ENCODE results near the gene YAE1. TPM values are rescaled to one million over a fixed set of nuclear protein-coding genes. Genes with fewer than 3 reads are reported as not detected.

The YAE1 gene
- polyA plus RNA-seq, 1 donor: 50.2 TPM

DNA sequence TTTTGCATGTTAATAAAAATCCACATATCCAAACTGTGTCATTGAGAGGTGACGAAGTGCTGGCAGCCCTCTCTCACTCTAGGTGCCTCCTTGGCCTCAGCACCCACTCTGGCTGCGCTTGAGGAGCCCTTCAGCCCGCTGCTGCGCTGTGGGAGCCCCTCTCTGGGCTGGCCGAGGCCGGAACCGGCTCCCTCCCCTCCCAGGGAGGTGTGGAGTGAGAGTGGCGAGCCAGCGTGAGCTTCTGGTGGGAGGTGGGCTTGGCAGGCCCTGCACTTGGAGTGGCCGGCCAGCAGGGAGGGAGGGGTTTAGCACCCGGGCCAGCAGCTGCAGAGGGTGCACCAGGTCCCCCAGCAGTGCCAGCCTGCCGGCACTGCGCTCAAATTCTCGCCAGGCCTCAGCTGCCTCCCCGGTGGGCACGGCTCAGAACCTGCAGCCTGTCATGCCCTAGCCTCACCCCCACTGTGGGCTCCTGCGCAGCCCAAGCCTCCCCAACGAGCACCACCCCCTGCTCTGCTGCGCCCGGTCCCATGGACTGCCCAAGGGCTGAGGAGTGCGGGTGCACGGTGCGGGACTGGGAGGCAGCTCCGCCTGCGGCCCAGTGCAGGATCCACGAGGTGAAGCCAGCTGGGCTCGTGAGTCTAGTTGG lies 11.1 kb downstream of the YAE1 start:
- Histone ChIP-seq H3K27ac (ENCODE audit: low read length) (no peak overlapping the region), H3K4me3 (ENCODE audit: low read length) (no peak overlapping the region), H3K27me3 (ENCODE audit: control insufficient read depth, insufficient read depth, low read length) (no peaks in the 10 kb centered on the region), H3K36me3 (ENCODE audit: control insufficient read depth, insufficient read depth, low read length) (peaks cover 14% of the 10 kb centered on the region), H3K4me1 (ENCODE audit: control insufficient read depth, insufficient read depth, low read length) (no peaks in the 10 kb centered on the region), H3K9me3 (ENCODE audit: control insufficient read depth, low read depth, low read length) (peaks cover 6% of the 10 kb centered on the region)
- no CpG with 5 or more reads among the region's 27 CpGs for WGBS (ENCODE audit: insufficient coverage, low lambda C conversion rate)
- DNase-seq: no peak

DNA sequence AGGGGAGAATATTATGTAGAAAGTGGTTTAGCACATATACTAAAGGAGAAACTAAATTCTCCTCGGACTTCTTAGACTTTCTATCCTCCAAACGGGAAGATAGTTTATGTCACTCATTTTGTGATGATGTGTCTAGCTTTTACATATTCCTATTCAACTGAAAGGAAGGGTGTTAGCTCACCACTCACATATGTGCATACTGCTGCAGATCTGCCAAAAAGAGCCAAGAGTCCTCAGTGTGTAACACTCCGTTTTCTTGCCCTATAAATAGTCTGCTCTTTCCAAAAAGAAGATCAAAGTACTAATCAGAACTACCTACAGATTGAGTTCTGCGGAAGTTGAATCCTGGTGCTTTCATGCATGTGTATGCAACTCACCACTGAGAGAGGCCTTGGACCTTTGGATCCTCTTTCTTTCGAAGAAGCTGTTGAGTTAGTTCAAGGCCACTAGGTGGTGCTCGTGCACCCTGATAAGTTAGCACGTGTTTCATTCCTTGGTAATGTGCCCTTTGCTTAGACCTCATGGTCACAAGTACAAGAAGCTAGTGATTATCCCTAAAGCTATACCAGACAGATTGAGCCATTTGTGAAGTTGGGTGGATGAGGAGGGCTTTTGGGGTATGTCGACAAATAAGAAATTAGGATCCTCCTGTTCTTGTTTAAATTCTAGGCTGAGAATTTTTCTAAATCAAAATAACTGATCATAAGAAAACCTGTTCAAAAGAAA lies 14.1 kb downstream of the YAE1 start:
- peak overlapping the region; percentile 34 for H3K27ac ChIP-seq (ENCODE audit: low read length)
- H3K27me3 ChIP-seq (ENCODE audit: control insufficient read depth, insufficient read depth, low read length): no peaks in the 10 kb centered on the region
- peaks cover 6% of the 10 kb centered on the region for H3K36me3 ChIP-seq (ENCODE audit: control insufficient read depth, insufficient read depth, low read length)
- H3K4me1 ChIP-seq (ENCODE audit: control insufficient read depth, insufficient read depth, low read length): no peaks in the 10 kb centered on the region
- peak; percentile 95 to 96 for DNase-seq
- 0% methylated on average over 1 of the region's 8 CpGs for WGBS (ENCODE audit: insufficient coverage, low lambda C conversion rate)
- no peak overlapping the region for H3K4me3 ChIP-seq (ENCODE audit: low read length)
- peaks cover 6% of the 10 kb centered on the region for H3K9me3 ChIP-seq (ENCODE audit: control insufficient read depth, low read depth, low read length)

DNA sequence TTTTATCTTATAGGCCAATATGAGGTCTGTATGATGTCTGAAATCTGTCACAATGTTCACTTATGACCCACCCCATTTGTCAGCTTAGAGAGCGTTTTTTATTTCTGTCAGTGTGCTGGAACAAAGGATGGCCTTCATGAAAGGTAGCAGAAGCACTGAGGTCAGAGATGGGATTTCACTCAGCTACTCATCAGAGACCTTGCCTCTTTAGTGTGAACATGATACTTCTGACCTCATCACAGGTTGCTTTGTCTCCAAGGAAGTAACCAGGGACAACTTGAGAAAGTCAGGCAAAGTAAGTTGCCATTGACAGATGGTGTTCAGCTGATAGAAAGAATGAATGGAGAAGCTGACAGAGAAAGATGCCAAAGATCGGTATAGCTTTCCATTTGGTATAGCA lies 16.3 kb downstream of the YAE1 start:
- no peak for DNase-seq
- Histone ChIP-seq H3K4me3 (ENCODE audit: low read length) (no peak overlapping the region), H3K36me3 (ENCODE audit: control insufficient read depth, insufficient read depth, low read length) (peaks cover 6% of the 10 kb centered on the region), H3K4me1 (ENCODE audit: control insufficient read depth, insufficient read depth, low read length) (no peaks in the 10 kb centered on the region), H3K9me3 (ENCODE audit: control insufficient read depth, low read depth, low read length) (peaks cover under 1% of the 10 kb centered on the region), H3K27ac (ENCODE audit: low read length) (no peak overlapping the region), H3K27me3 (ENCODE audit: control insufficient read depth, insufficient read depth, low read length) (no peaks in the 10 kb centered on the region)
- WGBS (ENCODE audit: insufficient coverage, low lambda C conversion rate): no CpG with 5 or more reads among the region's 2 CpGs

DNA sequence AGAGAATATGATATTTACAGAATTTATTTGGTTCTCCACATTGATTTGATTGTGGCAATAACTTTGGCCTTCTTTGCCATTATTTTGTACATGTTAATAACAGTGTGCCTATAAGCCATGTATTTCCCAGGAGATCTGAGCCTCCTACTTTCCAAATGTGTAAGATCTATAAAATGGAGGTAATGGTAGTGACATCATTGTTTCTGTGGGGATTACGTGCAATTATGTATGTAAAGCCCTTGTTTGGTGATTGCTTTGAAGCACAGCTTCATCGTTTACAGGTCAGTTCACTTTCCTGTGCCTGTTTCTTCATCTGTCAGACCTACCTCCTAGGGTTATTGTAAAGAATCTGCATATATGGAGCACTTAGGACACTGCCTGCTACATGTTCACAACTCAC lies 17.3 kb downstream of the YAE1 start:
- Histone ChIP-seq H3K36me3 (ENCODE audit: control insufficient read depth, insufficient read depth, low read length) (peaks cover 4% of the 10 kb centered on the region), H3K27me3 (ENCODE audit: control insufficient read depth, insufficient read depth, low read length) (no peaks in the 10 kb centered on the region), H3K9me3 (ENCODE audit: control insufficient read depth, low read depth, low read length) (no peaks in the 10 kb centered on the region), H3K4me3 (ENCODE audit: low read length) (no peak overlapping the region), H3K27ac (ENCODE audit: low read length) (no peak overlapping the region), H3K4me1 (ENCODE audit: control insufficient read depth, insufficient read depth, low read length) (no peaks in the 10 kb centered on the region)
- no peak for DNase-seq
- WGBS (ENCODE audit: insufficient coverage, low lambda C conversion rate): 70% methylated on average over 2 of the region's 2 CpGs

DNA sequence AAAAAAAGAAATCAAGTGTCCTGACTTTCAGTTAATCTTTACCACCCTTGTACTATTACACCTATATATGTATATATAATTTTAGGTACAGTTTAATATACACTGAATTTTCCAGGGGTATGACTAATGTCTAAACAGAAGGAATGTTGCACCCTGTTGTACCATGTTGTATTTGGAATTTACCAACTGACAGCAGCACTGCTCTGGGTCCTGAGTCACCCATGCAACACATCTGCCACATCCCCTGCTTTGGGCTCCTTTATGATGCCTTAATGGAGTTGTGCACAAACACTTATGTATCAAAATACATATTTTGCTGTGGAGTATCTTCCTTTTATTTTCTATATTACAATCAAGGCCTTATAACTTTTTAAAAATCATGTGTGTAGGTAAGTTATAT lies 21.2 kb downstream of the YAE1 start:
- Histone ChIP-seq H3K4me3 (ENCODE audit: low read length) (no peak overlapping the region), H3K27ac (ENCODE audit: low read length) (no peak overlapping the region), H3K27me3 (ENCODE audit: control insufficient read depth, insufficient read depth, low read length) (no peaks in the 10 kb centered on the region), H3K36me3 (ENCODE audit: control insufficient read depth, insufficient read depth, low read length) (no peaks in the 10 kb centered on the region), H3K4me1 (ENCODE audit: control insufficient read depth, insufficient read depth, low read length) (no peaks in the 10 kb centered on the region), H3K9me3 (ENCODE audit: control insufficient read depth, low read depth, low read length) (no peaks in the 10 kb centered on the region)
- DNase-seq: no peak

DNA sequence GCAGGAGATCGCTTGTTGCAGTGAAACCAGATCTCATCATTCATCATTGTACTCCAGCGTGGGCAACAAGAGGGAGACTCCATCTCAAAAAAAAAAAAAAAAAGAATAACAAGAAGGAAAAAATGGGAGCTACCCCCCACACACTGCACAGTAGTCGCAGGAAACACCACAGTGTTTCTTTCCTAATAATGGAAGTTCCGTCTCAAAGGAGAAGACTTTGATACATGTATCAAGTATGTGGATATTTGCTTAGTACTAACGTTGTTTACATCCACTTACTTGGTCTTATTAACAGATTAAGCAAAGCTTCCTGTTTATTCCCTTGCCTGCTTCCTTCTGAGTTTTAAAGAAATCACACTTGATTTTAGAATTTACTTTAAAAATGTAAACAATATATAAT lies 22.2 kb downstream of the YAE1 start:
- Histone ChIP-seq H3K36me3 (ENCODE audit: control insufficient read depth, insufficient read depth, low read length) (no peaks in the 10 kb centered on the region), H3K4me1 (ENCODE audit: control insufficient read depth, insufficient read depth, low read length) (no peaks in the 10 kb centered on the region), H3K27me3 (ENCODE audit: control insufficient read depth, insufficient read depth, low read length) (no peaks in the 10 kb centered on the region), H3K9me3 (ENCODE audit: control insufficient read depth, low read depth, low read length) (no peaks in the 10 kb centered on the region), H3K4me3 (ENCODE audit: low read length) (no peak overlapping the region), H3K27ac (ENCODE audit: low read length) (no peak overlapping the region)
- 60% methylated on average over 2 of the region's 5 CpGs for WGBS (ENCODE audit: insufficient coverage, low lambda C conversion rate)
- DNase-seq: no peak

DNA sequence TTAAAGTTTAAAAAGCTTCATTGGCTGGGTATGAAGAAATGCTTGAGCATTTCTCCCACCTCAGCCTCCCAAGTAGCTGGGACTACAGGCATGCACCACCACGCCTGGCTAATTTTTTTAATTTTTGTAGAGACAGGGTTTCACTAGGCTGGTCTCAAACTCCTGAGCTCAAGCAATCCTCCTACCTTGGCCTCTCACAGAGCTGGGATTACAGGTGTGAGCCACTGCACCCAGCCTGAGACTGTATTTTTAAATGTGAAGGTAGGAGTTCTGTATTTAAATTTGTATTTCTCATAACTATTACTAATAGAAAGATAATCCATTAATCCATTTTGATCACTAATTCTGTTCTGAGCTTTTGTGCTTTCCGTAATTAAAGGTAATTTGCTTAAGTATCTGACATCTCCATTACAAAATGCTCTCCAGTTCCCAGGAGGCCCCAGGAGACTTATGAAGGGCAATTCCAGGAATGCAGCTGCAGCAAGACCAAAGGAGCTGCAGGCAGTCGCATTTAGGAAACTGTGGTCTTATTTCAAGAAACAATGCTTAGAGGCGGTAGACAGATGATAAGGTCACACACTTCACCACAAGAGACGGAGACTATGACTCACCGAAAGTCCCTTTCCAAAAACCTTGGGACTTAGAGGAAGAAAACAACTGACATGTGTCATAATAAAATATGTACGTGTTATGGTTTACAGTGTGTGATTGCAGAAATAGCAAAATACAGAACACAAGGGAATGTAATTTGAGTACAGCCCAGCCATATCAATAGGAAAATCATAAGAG lies 23.3 kb downstream of the YAE1 start:
- Histone ChIP-seq H3K27ac (ENCODE audit: low read length) (no peak overlapping the region), H3K36me3 (ENCODE audit: control insufficient read depth, insufficient read depth, low read length) (no peaks in the 10 kb centered on the region), H3K4me3 (ENCODE audit: low read length) (no peak overlapping the region), H3K4me1 (ENCODE audit: control insufficient read depth, insufficient read depth, low read length) (no peaks in the 10 kb centered on the region), H3K9me3 (ENCODE audit: control insufficient read depth, low read depth, low read length) (no peaks in the 10 kb centered on the region), H3K27me3 (ENCODE audit: control insufficient read depth, insufficient read depth, low read length) (no peaks in the 10 kb centered on the region)
- WGBS (ENCODE audit: insufficient coverage, low lambda C conversion rate): no CpG with 5 or more reads among the region's 7 CpGs
- peak in 1 of 2 donors; percentile 31 for DNase-seq

DNA sequence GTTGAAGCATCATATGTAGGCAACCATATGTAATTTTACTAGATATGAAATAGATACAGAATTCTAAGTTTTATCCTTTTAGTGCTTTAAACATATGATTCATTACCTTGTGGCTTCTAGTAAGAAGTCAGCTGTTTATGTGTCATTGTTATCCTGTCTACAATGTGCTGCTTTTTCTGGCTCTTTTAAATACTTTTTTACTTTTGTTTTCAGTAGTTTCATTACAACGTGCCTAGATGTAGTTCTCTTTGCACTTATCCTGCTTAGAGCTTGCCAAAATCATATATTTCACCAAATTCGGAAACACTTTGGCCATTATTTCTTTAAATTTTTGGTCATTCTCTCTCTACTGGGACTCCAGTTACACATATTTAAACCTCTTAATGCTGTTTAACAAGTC lies 26.4 kb downstream of the YAE1 start:
- H3K4me1 ChIP-seq (ENCODE audit: control insufficient read depth, insufficient read depth, low read length): no peaks in the 10 kb centered on the region
- no peaks in the 10 kb centered on the region for H3K9me3 ChIP-seq (ENCODE audit: control insufficient read depth, low read depth, low read length)
- H3K27ac ChIP-seq (ENCODE audit: low read length): no peak overlapping the region
- 100% methylated on average over 1 of the region's 2 CpGs for WGBS (ENCODE audit: insufficient coverage, low lambda C conversion rate)
- H3K27me3 ChIP-seq (ENCODE audit: control insufficient read depth, insufficient read depth, low read length): no peaks in the 10 kb centered on the region
- DNase-seq: no peak
- H3K36me3 ChIP-seq (ENCODE audit: control insufficient read depth, insufficient read depth, low read length): no peaks in the 10 kb centered on the region
- H3K4me3 ChIP-seq (ENCODE audit: low read length): no peak overlapping the region

DNA sequence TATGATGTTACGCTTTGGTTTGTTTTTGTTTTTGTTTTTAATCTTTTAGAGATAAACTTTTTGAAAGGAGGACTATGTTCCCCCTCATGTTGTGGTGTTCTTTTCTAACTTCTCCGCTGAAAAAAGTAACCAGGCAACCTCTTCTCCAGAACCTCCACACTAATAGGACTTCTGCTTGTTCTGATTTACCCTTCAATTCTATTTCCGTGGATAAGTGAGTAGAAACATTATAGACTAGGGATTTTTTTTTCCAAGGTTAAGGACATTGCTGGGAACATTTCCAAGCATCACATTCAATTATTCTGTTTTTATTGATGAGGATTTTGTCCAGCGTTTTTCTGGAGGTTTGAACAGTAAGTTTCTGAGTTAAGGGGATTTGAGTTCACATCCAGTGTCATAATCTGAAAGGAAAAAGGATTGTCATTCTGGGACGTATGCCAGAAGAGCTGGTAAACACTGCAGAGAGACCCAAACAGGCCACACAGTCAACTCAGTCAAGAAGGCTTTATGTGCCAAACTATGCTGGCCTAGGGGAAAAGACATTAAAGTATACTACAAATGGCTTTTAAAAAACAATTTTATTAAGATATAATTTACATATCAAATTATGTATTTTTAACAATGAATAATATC lies 28.9 kb downstream of the YAE1 start:
- H3K27me3 ChIP-seq (ENCODE audit: control insufficient read depth, insufficient read depth, low read length): no peaks in the 10 kb centered on the region
- no peaks in the 10 kb centered on the region for H3K36me3 ChIP-seq (ENCODE audit: control insufficient read depth, insufficient read depth, low read length)
- no peak overlapping the region for H3K4me3 ChIP-seq (ENCODE audit: low read length)
- no peak for DNase-seq
- no peak overlapping the region for H3K27ac ChIP-seq (ENCODE audit: low read length)
- WGBS (ENCODE audit: insufficient coverage, low lambda C conversion rate): 50% methylated on average over 1 of the region's 5 CpGs
- no peaks in the 10 kb centered on the region for H3K9me3 ChIP-seq (ENCODE audit: control insufficient read depth, low read depth, low read length)
- no peaks in the 10 kb centered on the region for H3K4me1 ChIP-seq (ENCODE audit: control insufficient read depth, insufficient read depth, low read length)

DNA sequence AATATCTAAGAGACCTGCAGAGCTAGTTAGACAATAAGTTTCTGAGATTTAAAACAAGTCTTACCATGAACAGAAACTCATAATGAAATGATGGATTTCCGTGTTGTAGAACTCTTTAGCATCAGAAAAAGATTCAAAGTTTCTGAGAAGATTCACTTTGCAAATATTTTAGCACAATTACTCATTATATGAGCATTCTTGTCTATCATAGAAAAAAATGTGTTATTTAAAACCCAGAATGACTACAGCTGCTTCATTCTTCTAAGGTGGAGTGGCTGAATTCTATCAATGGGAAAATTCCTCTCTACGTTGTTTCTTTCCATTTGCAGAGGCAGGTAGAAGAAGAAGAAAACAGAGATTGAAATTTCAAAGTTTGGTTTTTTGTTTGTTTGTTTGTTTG lies 36.1 kb downstream of the YAE1 start:
- Histone ChIP-seq H3K36me3 (ENCODE audit: control insufficient read depth, insufficient read depth, low read length) (no peaks in the 10 kb centered on the region), H3K9me3 (ENCODE audit: control insufficient read depth, low read depth, low read length) (no peaks in the 10 kb centered on the region), H3K4me3 (ENCODE audit: low read length) (no peak overlapping the region), H3K27ac (ENCODE audit: low read length) (no peak overlapping the region), H3K4me1 (ENCODE audit: control insufficient read depth, insufficient read depth, low read length) (no peaks in the 10 kb centered on the region), H3K27me3 (ENCODE audit: control insufficient read depth, insufficient read depth, low read length) (no peaks in the 10 kb centered on the region)
- DNase-seq: no peak
- WGBS (ENCODE audit: insufficient coverage, low lambda C conversion rate): 69% methylated on average over 2 of the region's 2 CpGs

Data from large intestine (tissue), 3 donors.